Measurements from ENCODE around the gene PI4K2A.

PI4K2A gene

DNA sequence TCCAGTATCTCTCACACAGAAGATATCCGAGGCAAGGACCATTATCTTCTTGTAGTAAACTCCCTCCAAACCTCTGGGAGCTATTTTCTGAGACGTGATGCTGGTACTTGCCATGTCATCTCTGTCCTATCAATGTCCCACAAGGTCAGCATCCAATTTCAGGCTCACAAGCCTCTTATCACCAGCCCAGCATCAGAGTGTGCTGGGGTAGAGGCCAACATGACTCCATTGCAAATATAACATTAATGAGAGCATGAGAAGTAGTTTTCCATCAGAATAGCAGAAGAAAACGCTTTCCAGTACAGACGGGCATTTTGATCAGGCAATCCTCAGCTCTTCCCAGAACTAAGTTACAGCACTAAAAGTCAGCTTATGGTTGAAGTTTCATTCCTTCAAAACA, 12.7 kb upstream of the PI4K2A start:
- POLR2A ChIA-PET (ENCODE audit: low non-redundant PET), result no interaction called here
- TF ChIP-seq, protein P1, sequence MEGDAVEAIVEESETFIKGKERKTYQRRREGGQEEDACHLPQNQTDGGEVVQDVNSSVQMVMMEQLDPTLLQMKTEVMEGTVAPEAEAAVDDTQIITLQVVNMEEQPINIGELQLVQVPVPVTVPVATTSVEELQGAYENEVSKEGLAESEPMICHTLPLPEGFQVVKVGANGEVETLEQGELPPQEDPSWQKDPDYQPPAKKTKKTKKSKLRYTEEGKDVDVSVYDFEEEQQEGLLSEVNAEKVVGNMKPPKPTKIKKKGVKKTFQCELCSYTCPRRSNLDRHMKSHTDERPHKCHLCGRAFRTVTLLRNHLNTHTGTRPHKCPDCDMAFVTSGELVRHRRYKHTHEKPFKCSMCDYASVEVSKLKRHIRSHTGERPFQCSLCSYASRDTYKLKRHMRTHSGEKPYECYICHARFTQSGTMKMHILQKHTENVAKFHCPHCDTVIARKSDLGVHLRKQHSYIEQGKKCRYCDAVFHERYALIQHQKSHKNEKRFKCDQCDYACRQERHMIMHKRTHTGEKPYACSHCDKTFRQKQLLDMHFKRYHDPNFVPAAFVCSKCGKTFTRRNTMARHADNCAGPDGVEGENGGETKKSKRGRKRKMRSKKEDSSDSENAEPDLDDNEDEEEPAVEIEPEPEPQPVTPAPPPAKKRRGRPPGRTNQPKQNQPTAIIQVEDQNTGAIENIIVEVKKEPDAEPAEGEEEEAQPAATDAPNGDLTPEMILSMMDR (conservative IDR thresholded peaks at IDR 0.05; ENCODE audit: low read depth), result no peak
- DNase-seq (ENCODE audit: low spot score), result no peak
- H3K27ac ChIP-seq, result no peak overlapping the region
- CTCF ChIA-PET, result interaction anchor here (0.7 kb wide), 2 partner anchors 15 to 30 kb away, joined by 3 read pairs; no protein-coding TSS in a partner anchor

DNA sequence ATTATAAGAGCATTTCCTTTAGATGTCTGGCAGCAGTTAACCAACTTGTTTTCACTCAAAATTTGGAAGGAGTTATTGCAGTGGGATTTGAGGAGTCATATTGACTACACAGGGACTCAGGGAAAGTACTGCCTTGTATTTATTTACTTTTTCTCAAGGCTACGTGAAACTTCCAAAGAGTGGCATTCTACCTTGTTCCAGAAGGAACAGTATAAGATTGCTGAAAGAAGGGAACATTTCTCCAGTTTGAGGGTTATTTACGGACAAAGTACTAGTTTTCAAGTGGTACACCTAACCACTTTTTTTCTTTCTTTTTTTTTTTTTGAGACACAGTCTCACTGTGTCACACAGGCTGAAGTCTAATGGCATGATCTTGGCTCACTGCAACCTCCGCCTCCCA, 12.2 kb upstream of the PI4K2A start:
- no peak for DNase-seq (ENCODE audit: low spot score)
- no peak overlapping the region for H3K27ac ChIP-seq
- ChIA-PET POLR2A (ENCODE audit: low non-redundant PET) (interaction anchor here (0.7 kb wide), 1 partner anchor 17 kb away, joined by 3 read pairs; no protein-coding TSS in a partner anchor), CTCF (interaction anchor here (1.0 kb wide), 1 partner anchor 12 kb away, joined by 4 read pairs; the partner anchor contains the start of gene PI4K2A)
- TF ChIP-seq, protein P1 (conservative IDR thresholded peaks at IDR 0.05; ENCODE audit: low read depth), result no peak

DNA sequence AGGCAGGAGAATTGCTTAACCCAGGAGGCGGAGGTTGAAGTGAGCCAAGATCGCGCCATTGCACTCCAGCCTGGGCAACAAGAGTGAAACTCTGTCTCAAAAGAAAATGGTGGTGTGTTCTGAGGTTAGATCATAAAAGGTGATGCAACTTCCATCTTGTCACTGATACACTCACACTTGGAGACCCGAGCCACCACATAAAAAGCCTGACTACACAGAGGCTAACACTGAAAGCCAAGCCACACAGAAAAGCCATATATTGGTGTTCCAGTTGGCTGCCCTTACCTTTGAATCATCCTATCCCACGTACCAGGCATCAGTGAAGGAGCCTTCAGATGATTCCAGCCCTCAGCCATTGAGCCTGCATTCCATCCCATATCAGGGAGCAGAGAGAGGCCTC, 11.2 kb upstream of the PI4K2A start:
- H3K27ac ChIP-seq, result no peak overlapping the region
- POLR2A ChIA-PET (ENCODE audit: low non-redundant PET), result no interaction called here
- no peak for DNase-seq (ENCODE audit: low spot score)
- TF ChIP-seq, protein P1 (conservative IDR thresholded peaks at IDR 0.05; ENCODE audit: low read depth), result no peak
- CTCF ChIA-PET, result interaction anchor here (1.0 kb wide), 1 partner anchor 11 kb away, joined by 4 read pairs; the partner anchor contains the start of gene PI4K2A

DNA sequence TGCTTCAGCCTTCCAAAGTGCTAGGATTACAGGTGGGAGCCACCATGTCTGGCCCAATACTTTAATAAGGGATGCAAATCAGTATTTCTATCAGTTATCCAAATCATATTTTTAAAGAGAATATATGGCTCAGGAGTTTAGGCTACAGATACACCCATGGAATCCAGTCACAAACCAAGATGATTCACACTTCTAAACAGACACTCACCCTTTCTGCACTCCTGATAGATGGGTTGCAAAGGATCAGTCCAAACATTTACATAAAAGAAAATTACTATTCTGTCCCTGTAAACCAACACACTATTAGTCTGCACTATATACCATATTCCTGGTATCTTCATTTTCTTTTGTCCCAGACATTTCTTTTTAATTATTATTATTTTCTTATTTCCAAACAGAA, 9.4 kb upstream of the PI4K2A start:
- no peak for DNase-seq (ENCODE audit: low spot score)
- no peak overlapping the region for H3K27ac ChIP-seq
- ChIA-PET POLR2A (ENCODE audit: low non-redundant PET) (no interaction called here), CTCF (interaction anchor here (0.7 kb wide), 1 partner anchor 60 kb away, joined by 3 read pairs; no protein-coding TSS in a partner anchor)
- TF ChIP-seq, protein P1 (conservative IDR thresholded peaks at IDR 0.05; ENCODE audit: low read depth), result no peak

DNA sequence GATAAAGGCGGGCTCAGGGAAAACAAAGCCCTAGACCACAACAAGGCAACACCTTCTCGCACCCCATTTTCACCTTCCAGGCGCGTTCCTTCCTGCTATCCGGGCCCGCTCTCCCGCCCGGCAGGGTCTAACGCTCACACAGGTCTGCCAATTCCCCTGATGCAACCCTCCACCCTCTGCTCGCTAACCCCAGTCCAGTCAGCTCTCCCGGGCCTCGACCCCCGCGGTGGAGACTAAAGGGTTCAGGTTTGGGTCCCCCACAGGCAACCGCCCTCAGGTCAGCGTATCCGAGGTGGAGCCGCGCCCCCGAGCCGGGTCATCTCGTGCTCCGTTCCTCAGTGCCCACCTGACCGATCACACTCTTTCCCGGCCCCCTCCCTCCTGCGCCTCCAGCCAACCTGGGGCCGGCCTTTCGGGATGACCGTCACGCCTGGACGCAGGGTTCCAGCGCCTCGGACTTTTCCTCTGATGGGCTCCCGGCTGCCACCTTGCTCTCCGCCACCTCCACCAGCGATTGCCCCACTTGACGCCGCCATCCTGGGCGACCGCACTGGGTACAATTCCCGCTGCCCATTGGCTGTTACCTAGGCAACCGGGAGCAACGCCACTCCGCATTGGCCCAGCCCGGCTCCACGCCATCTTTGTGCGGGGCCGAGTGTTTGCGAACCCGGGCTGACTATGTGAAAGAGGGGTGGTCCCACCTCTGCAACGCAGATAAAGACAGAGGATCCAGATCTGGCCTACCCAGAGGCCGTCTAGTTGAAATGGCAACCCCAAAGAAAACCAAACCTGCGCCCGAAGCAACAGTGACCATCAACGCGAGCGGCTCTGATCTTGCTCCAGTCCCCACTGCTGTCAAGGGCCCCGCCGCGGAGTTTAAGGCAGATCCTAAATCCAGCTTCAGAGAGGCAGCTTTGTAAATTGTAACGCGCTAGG, 7.3 kb upstream of the PI4K2A start, which contains the start of gene MORN4:
TSS of gene MORN4 (minus strand) at position 552 of the 936 bp plus-strand sequence. CDS start 13,847 bp downstream, outside the sequence.
- peak within 1 kb of the TSS; percentile 77 for H3K27ac ChIP-seq
- TF ChIP-seq, protein P1 (conservative IDR thresholded peaks at IDR 0.05; ENCODE audit: low read depth), result no peak
- peak; percentile 97 for DNase-seq (ENCODE audit: low spot score)
- CTCF ChIA-PET, result no interaction called here
- POLR2A ChIA-PET (ENCODE audit: low non-redundant PET), result no interaction called here

DNA sequence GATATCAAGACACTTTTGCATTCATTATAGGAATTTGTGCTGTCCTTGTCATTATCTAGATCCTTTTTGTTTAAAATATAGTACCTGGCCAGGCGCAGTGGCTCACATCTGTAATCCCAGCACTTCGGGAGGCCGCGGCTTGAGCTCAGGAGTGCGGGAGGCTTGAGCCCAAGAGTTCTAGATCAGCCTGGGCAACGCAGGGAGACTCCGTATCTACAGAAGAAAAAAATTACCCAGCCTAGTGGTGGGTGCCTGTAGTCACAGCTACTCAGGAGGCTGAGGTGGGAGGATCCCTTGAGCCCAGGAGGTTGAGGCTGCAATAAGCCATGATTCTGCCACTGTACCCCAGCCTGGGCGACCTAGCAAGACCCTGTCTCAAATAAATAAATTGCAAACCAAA, 6.5 kb upstream of the PI4K2A start:
- POLR2A ChIA-PET (ENCODE audit: low non-redundant PET), result interaction anchor here (0.8 kb wide), 1 partner anchor 13 kb away, joined by 3 read pairs; no protein-coding TSS in a partner anchor
- DNase-seq (ENCODE audit: low spot score), result no peak
- CTCF ChIA-PET, result interaction anchor here (0.7 kb wide), 1 partner anchor 1686 kb away, joined by 3 read pairs; no protein-coding TSS in a partner anchor
- TF ChIP-seq, protein P1 (conservative IDR thresholded peaks at IDR 0.05; ENCODE audit: low read depth), result no peak
- H3K27ac ChIP-seq, result peak overlapping the region; percentile 77

Data from RWPE1 (cell line).